EL (cell line): ENCODE data around the gene XRCC6.
"Not testable (repeated sequence)": the region's sequence is repeated elsewhere in the genome, so short reads cannot be mapped to it uniquely, and the experiment has no call there.

ENCODE experiments used
- DNase-seq: peaks from one replicate; pipeline ENCODE4 v3.0.0-alpha.2; 2016

XRCC6 gene

DNA sequence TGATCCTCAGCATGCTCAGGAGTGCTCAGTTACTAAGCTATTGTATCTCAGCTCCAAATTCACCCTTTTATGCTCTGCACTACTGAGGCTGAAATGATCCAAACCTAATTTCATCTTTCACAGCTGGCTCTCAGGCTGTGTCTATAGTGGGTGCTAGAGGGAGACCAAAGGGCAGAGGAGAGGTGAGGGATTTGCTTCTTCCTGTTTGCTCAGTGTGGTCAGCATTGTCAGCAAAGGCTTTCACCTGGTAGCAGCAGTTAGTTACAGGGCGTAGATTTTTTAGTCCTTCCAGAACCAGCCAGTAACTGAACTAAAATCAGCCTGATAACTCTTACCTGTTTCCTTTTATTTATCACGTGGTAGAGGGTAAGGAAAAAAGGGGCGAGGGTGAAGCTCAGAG, 33.2 kb downstream of the XRCC6 start:
- DNase-seq: no peak

- no peak for DNase-seq
These were observed 35.5 kb downstream of the XRCC6 start for GRCh38 chr22:41656556-41656955.

DNA sequence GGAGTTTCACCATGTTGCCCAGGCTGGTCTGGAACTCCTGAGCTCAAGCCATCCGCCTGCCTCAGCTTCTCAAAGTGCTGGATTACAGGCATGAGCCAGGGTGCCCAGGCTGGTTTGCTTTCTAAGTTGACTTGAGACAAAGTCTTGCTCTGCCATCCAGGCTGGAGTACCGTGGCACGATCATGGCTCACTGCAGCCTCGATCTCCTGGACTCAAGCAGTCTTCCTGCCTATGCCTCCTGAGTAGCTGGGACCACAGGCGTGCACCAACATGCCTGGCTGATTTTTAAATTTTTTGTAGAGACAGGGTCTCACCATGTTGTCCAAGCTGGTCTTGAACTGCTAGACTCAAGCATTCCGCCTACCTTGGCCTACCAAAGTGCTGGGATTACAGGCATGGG, 36.6 kb downstream of the XRCC6 start:
- DNase-seq: no peak

- no peak for DNase-seq
These were observed 37.8 kb downstream of the XRCC6 start for GRCh38 chr22:41658869-41659268.

- DNase-seq: no peak
These were observed 38.8 kb downstream of the XRCC6 start for GRCh38 chr22:41659941-41660340.

- DNase-seq: peak; percentile 28
These were observed 39.3 kb downstream of the XRCC6 start for GRCh38 chr22:41660416-41660815.

GRCh38 chr22:41661088-41661487, 40.0 kb downstream of the XRCC6 start:
- no peak for DNase-seq

DNA sequence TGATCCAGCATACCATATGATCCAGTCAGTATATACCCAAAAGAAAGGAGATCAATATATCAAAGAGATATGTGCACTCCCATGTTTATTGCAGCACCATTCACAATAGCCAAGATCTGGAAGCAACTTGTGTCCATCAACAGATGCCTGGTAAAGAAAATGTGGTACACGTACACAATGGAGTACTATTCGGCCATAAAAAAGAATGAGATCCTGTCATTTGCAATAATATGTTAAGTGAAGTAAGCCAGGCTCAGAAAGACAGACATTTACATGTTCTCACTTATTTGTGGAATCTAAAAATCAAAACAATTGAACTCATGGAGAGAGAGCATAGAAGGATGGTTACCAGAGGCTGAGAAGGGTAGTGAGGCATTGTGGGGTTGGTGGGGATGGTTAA, 40.6 kb downstream of the XRCC6 start:
- no peak for DNase-seq

DNA sequence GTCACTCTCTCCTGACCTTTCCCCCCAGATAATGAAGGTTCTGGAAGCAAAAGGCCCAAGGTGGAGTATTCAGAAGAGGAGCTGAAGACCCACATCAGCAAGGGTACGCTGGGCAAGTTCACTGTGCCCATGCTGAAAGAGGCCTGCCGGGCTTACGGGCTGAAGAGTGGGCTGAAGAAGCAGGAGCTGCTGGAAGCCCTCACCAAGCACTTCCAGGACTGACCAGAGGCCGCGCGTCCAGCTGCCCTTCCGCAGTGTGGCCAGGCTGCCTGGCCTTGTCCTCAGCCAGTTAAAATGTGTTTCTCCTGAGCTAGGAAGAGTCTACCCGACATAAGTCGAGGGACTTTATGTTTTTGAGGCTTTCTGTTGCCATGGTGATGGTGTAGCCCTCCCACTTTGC, 42.5 kb downstream of the XRCC6 start:
- DNase-seq: not testable (repeated sequence)

DNA sequence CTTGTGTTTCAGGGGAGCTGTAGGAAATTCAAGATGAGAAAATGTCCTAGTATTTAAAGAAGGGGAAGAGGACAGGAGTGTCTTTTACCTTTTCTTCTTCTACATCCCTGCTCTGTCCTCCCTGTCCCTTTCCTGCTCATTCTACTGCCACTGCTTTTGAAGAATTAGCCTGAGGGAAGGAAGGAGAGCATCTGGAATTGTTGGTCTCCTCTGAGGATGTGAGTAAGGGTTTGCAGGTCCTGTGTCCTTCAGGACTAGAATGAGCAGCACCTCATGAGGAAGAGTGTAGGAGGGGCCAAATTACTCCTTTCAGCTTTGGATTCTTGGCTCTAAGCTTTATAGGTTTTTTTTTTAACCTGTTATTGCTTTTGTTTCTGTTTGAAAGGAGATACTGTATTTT, 43.4 kb downstream of the XRCC6 start:
- peak; percentile 57 for DNase-seq

DNA sequence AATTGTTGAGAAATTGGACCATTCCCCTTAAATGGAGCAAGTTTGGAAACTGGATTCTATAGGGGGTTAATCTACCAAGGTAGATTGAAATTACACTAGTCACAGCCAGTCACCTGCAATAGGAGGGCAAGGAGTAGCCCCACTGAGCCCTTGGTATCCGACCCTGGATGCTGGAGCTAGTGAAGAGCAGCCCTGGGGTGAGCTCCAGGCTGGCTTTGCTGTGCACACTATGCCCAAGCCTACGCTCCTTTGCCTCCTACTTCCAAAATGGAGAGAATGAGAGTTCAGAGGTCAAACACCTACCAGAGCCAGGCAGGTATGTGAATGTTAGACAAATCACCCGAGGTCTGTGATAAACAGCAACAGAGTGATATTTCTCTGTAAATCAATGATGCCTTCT, 43.9 kb downstream of the XRCC6 start:
- no peak for DNase-seq

DNA sequence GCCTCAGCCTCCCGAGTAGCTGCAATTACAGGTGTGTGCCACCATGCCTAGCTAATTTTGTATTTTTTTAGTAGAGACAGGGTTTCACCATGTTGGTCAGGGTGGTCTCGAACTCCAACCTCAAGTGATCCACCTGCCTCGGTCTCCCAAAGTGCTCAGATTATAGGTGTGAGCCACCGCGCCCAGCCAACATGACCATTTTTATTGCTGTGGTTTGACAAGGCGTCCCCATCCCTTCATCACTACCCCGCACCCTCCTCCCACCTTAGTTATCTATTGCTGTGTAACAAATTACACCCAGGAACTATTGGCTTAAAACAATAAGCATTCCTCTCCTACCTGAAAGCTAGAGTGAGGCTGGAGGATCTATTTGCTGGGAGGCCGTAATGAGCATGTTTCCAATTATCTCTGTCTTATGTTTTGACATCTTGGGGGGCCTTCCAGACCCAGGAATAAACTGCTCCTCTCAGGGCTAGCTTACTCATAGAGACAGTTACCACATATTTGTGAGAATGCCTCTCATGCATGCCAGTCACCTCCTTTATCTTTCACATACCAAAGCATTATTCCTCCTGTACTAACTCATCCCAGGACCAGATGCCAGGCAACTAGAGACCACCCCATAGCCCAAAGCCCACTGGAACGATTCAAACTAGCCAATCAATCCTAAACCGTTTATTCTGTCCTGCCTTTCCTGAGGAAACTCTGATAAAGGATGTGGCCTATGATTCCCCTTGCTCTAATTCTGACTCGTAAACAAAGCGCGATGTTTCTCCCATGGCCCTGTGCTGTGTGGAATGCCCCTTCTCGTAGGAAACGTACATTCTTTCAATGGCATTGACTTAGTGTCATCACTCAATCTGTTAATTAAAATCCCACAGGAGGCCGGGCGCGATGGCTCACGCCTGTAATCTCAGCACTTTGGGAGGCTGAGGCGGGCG, 48.1 kb downstream of the XRCC6 start:
- DNase-seq: peak; percentile 91

DNA sequence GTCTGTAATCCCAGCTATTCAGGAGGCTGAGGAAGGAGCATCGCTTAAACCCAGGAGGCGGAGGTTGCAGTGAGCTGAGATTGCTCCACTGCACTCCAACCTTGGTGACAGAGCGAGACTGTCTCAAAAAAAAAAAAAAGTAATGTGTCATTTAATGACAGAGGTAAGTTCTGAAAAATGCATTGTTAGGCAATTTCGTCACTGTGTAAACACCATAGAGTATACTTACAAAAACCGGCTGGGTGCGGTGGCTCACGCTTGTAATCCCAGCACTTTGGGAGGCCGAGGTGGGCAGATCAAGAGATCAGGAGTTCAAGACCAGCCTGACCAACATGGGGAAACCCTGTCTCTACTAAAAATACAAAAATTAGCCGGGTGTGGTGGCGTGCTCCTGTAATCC, 51.0 kb downstream of the XRCC6 start:
- peak; percentile 61 for DNase-seq

- peak; percentile 23 for DNase-seq
These were observed 51.9 kb downstream of the XRCC6 start for GRCh38 chr22:41672780-41673509.

DNA sequence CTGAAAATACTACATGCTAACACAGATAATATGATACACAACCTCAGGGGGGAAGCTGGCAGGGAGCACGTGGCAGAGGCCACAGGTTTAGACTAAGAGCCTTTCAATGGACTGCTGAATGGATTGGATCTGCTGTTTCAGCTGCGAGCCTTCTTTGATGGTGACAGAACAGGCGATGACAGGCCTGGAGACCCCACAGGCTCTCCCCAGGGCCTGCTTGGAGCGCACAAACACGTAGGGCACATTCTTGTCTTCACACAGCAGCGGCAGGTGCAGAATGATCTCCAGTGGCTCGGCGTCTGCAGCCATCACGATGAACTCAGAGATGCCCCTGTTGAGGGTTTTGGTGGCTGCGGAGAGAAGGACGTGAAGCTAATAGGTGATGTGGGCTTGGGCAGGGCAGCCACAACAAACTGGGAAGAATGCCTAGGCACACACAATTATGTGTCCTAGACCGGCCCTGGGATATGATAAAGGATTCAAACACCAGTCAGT, 53.8 kb downstream of the XRCC6 start:
- no peak for DNase-seq

DNA sequence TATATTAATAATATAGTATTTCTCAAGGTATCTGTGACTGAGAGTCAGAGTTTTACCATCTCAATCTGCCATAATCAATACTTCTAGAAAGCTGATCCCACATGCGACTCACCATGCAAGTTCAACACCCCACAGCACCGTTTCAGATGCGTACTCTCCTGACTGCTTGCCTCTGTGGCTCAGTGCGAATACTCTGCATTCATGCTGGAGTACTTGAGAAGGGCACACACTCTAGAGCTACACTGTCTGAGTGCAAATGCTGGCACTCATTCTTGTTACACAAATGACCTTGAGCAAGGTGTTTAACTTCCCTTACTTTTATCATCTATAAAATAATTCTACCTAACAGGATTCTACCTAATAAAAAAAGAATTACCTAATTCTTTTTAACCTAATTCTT, 55.0 kb downstream of the XRCC6 start:
- no peak for DNase-seq

GRCh38 chr22:41681616-41682015, 60.5 kb downstream of the XRCC6 start:
- DNase-seq: no peak

GRCh38 chr22:41682033-41682807, 61.1 kb downstream of the XRCC6 start:
- DNase-seq: peak; percentile 84

- DNase-seq: no peak
These were observed 62.0 kb downstream of the XRCC6 start for GRCh38 chr22:41683052-41683451.

DNA sequence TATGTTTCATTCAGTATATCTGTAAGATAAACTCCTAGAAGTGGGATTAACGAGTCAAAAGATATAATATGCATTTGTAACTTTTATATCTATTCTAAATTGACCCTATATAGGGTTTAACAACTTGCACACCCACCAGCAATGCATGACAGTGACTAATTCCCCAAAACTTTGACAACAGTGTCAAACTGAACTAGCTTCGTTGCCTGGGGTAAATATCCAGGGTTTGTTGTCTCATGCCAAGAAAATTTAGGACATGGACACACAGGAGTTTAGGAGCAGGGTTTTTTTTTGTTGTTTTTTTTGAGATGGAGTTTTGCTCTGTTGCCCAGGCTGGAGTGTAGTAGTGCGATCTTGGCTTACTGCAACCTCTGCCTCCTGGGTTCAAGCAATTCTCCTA, 62.5 kb downstream of the XRCC6 start:
- DNase-seq: peak; percentile 87

DNA sequence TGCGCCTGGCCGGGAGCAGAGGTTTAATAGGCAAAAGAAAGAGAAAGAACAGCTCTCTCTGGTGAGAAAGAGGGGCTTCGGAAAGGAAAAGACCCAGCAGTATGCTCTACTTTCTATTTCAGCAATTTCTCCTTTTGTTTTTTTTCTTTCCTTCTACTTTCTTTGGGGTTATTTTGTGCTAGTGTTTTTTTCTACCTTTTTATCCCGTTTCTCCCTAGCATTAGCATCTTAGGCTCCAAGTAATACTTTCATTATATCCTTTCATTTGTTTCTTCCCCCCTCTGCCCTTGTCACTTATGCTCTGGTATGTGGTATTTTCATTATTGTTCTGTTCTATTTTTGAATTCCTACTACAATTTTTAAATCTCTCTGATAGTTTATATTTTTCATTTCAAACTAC, 63.1 kb downstream of the XRCC6 start:
- DNase-seq: no peak

DNA sequence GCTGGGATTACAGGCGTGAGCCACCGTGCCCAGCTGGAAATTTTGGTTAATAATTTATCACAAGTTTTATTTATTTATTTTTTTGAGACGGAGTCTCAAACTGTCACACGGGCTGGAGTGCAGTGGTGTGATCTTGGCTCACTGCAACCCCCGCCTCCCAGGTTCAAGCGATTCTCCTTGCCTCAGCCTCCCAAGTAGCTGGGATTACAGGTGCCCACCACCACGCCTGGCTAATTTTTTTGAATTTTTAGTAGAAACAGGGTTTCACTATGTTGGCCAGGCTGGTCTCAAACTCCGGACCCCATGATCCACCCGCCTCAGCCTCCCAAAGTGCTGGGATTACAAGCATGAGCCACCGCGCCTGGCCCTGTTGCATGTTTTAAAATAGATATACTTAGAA, 65.8 kb downstream of the XRCC6 start:
- not testable (repeated sequence) for DNase-seq

DNA sequence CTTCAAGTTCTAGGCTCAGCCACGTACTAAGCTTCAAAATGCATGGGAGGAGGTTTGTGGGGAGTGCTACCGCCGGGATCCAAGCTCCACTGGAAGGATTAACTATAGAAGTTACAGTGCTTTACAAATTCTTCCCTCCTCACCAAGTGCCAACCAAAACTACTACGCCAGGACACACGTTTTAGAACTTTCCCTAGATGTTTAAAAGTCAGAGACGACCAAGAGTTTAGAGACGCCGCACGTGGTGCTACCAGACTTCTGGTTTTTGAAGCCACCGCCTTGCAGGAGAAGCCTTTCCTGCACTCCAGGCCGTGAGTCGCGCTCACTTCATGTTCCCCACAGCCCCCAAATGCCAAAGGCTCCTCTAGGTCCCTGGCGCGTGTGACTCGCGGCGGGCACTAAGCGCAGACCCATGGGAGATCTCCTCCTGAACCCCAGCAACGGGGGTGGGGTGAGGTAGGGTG, 66.8 kb downstream of the XRCC6 start:
- peak; percentile 37 for DNase-seq
